ENCODE measurements around the gene ZNF91.
"Not testable (repeated sequence)": the region's sequence is repeated elsewhere in the genome, so short reads cannot be mapped to it uniquely, and the experiment has no call there.

The ZNF91 gene

GRCh38 chr19:23377276-23377675, 18.0 kb downstream of the ZNF91 start:
- ChIA-PET CTCF (no interaction called here), POLR2A (ENCODE audit: low non-redundant PET) (no interaction called here)
- no peak overlapping the region for H3K27ac ChIP-seq
- no peak for TF ChIP-seq CTCF (conservative IDR thresholded peaks at IDR 0.05; ENCODE audit: low read depth)
- no peak for DNase-seq (ENCODE audit: low spot score)

GRCh38 chr19:23366437-23366836, 28.8 kb downstream of the ZNF91 start:
- ChIA-PET POLR2A (ENCODE audit: low non-redundant PET) (no interaction called here), CTCF (interaction anchor here (0.5 kb wide), 1 partner anchor 767 kb away, joined by 6 read pairs; no protein-coding TSS in a partner anchor)
- H3K27ac ChIP-seq: no peak overlapping the region
- no peak for DNase-seq (ENCODE audit: low spot score)
- TF ChIP-seq CTCF (conservative IDR thresholded peaks at IDR 0.05; ENCODE audit: low read depth): no peak

- CTCF ChIA-PET: not testable (repeated sequence)
These were observed 29.2 kb downstream of the ZNF91 start for GRCh38 chr19:23366031-23366430.

GRCh38 chr19:23365222-23365621, 30.0 kb downstream of the ZNF91 start:
- ChIA-PET CTCF (no interaction called here), POLR2A (ENCODE audit: low non-redundant PET) (no interaction called here)
- TF ChIP-seq CTCF (conservative IDR thresholded peaks at IDR 0.05; ENCODE audit: low read depth): no peak
- no peak overlapping the region for H3K27ac ChIP-seq
- no peak for DNase-seq (ENCODE audit: low spot score)

More at GRCh38 chr19:23366031-23366430, 29.2 kb downstream of the ZNF91 start:
- DNase-seq (ENCODE audit: low spot score); POLR2A ChIA-PET (ENCODE audit: low non-redundant PET); H3K27ac ChIP-seq: not testable (repeated sequence)

- H3K27ac ChIP-seq; CTCF ChIA-PET; DNase-seq (ENCODE audit: low spot score); POLR2A ChIA-PET (ENCODE audit: low non-redundant PET): not testable (repeated sequence)
These were observed 33.4 kb downstream of the ZNF91 start for GRCh38 chr19:23361843-23362242.

- POLR2A ChIA-PET (ENCODE audit: low non-redundant PET): no interaction called here
- CTCF ChIA-PET: no interaction called here
- DNase-seq (ENCODE audit: low spot score): no peak
- H3K27ac ChIP-seq: no peak overlapping the region
- TF ChIP-seq CTCF (conservative IDR thresholded peaks at IDR 0.05; ENCODE audit: low read depth): no peak
These were observed 43.5 kb downstream of the ZNF91 start for GRCh38 chr19:23351806-23352205.

- CTCF ChIA-PET: interaction anchor here (0.6 kb wide), 1 partner anchor 13 kb away, joined by 3 read pairs; no protein-coding TSS in a partner anchor
- no peak for DNase-seq (ENCODE audit: low spot score)
- TF ChIP-seq CTCF (conservative IDR thresholded peaks at IDR 0.05; ENCODE audit: low read depth): no peak
- H3K27ac ChIP-seq: no peak overlapping the region
- POLR2A ChIA-PET (ENCODE audit: low non-redundant PET): no interaction called here
These were observed 48.6 kb downstream of the ZNF91 start for GRCh38 chr19:23346696-23347095.

GRCh38 chr19:23345838-23346237, 49.4 kb downstream of the ZNF91 start:
- POLR2A ChIA-PET (ENCODE audit: low non-redundant PET): no interaction called here
- no peak for TF ChIP-seq CTCF (conservative IDR thresholded peaks at IDR 0.05; ENCODE audit: low read depth)
- DNase-seq (ENCODE audit: low spot score): no peak
- no peak overlapping the region for H3K27ac ChIP-seq
- CTCF ChIA-PET: no interaction called here

Measured in RWPE1 (cell line).